Lower leg skin (tissue), 3 donors: ENCODE data around the gene ACSL6.

Source experiments
- CTCF ChIP-seq, 3 donors: fragments of 450-650 bp; IDR thresholded peaks; one replicate each; pipeline ENCODE4 v1.5.1; 2016; ENCODE audit warnings: antibody characterized with exemption in 3 of 3, mild to moderate bottlenecking in 3 of 3, moderate library complexity in 2 of 3
- POLR2A ChIP-seq, 2 donors: fragments of 450-650 bp; IDR thresholded peaks; one replicate each; pipeline ENCODE4 v1.6.1; 2016 to 2017; ENCODE audit warnings: antibody characterized with exemption in 2 of 2, mild to moderate bottlenecking in 1 of 2, moderate library complexity in 1 of 2

DNA sequence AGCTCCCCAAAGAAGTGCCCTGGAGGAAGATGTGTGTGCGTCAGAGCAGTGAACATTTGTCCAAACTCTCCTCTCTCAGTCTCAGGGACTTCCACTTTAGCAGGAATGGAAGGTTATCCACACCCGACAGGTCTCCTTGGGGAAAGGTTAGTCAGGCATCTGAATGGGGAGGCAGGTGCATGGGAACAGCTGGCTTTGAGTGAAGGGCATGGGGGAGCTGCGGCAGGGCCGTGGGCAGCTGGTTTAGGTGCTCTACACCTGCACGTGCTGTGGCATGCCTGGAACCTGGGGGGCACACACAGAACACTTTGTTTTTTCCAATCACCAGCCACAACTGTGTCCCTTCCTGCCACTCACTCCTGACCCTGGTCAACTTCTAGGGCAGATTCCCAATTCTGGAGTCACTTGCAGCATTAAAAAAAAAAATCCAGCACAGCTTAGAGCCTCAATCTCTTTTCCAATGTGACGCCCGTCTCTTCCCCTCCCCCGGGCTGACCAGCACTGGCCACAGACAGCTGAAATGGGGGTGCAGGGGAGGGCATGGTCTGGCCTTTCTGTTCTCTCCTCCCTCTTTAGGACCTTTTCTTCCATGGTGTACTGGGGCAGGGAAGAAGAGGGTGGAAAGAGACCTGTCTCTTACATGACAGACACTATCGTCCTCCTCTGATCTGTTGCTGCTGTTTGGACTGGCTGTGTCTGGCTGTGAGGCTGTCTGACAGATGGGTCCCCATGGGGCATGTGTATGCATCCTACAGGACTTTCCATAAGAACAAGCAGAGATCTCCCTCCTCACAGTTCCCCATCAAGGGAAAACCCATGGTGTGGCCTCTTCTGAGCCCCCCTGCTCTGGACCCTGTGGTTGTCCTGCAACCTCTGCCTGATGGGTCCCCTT is 39.4 kb upstream of the ACSL6 start:
- no peak for TF ChIP-seq CTCF (IDR thresholded peaks at IDR 0.05)
- no peak for TF ChIP-seq POLR2A (IDR thresholded peaks at IDR 0.05)
